Left colon (tissue), 2 donors: ENCODE results near the gene CCIN. TPM values are rescaled to one million over a fixed set of nuclear protein-coding genes. Genes with fewer than 3 reads are reported as not detected.

Source experiments
- ATAC-seq: fragments of 200-7000 bp; cut with Tn5 transposase; one replicate; pipeline ENCODE4 v1.9.1; 2020; ENCODE audit warnings: mild to moderate bottlenecking, moderate library complexity
- DNase-seq, 2 donors: peaks; one replicate each; pipeline ENCODE4 v3.0.0-alpha.2; 2020
- intact Hi-C, 2 donors: fragments of 100-400 bp; cut with DNase I in 1 of 2; cut with micrococcal nuclease in 1 of 2; formaldehyde crosslinking; loops; one replicate each; pipeline versions ENCODE4 v1.11.2 to v1.14.0; 2022; cut with DNase I, micrococcal nuclease
- total RNA-seq, 2 donors: library from RNA; stranded (reverse); fragmentation: NEBNext Ultra II Directional; extraction: Animal tissue kit (Norgen Biotek cat#: 25700); gene quantifications; one replicate each; pipeline ENCODE4 v1.2.1, GENCODE V29; 2021
- donor health status: DM: no; HTN: no; CAD: no.
- donor health status: DM: yes; HTN: yes; CAD: no.

The CCIN gene
- total RNA-seq, 2 donors from 2014 or later: 0.25 TPM; not detected in 1

DNA sequence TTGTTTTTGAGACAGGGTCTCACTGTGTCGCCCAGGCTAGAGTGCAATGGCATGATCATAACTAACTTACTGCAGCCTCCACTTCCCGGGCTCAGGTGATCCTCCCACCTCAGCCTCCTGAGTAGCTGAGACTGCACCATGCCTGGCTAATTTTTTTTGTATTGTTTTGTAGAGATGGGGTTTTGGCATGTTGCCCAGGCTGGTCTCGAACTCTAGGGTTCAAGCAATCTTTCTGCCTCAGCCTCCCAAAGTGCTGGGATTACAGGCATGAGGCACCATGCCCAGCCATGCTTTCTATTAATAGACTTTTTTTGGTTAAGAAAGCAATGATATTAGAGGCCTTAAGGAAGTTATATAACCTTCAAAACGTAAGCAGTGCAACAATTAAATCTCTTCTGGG lies 44.8 kb downstream of the CCIN start:
- intact Hi-C loops: no loop called here
- no peak for DNase-seq
- no peak for ATAC-seq

GRCh38 chr9:36214571-36214970 lies 45.4 kb downstream of the CCIN start:
- DNase-seq: no peak
- intact Hi-C loops: no loop called here
- ATAC-seq: no peak

DNA sequence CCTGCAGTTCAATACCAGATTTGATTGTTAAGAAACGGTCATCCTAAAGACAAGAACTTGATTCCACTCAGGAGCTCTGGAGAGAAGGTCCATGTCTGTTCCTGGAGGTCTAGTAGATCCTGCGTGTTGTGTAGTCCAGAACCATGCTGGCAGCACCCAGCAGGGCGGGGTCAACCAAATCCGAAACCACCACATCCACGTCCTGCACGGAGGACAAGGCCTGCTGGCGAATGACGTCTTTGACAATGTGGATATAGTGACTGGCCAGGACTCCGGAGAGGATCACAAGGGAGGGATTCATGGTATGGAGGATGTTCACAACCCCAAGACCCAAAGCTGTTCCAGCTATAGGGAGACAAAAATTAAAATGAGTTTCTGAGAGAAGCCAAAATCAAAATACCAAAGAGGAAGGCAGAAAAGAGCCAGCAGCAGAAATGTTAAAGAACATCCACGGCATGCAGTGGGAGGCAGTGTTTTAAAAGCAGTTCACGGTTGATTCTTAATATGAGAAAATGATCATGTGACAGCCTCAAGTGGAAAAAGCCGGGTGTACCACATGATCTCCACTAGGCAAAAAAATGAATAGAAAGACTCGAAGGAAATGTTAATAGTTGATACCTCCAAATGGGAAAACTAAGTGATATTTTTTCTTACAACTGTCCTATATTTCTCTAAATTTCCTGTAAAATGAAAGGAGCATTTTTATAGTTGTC lies 48.2 kb downstream of the CCIN start:
- intact Hi-C loops: no loop called here
- DNase-seq (no peak), ATAC-seq (no peak)

DNA sequence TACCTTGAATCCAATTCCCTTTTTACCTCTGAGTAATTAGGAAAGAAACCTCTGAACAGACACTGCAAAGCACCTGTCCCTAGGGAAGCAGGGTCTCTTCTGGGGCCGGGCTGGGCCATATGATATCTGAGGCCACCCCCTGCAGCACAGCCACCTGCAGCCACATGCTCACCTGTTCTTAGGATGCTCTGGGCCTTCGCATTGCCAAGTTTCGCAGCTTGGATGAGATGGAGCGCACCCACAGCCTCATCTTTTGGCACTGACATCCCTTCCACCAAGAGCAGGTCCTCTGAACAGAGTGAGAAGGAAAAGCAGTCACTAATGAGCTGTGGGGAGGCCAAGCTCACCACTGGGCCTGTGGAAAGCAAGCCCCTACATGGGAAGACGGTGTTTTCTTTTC lies 48.8 kb downstream of the CCIN start:
- intact Hi-C loops: no loop called here
- DNase-seq (no peak), ATAC-seq (no peak)

DNA sequence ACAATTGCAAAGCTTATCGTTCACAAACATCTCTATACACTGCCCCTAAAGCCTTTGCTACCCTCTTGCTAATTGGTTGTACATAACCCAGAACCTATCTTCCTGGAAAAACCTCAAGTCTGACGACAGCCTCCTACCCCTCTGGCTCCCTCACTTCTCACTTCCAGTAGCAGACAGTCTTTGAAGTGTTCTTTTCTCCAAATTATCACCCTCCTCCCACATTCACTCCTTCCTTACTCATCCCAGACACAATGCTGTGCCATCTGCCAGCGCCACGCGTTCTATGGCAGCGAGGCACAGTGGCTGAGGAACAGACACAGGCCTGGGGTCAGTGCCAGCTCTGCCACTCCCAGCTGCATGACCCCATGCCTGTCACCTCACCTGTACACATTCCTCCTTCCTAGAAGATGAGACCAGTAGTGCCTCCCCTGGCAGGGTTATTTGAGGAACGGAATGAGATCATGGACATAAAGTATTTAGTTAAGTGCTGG lies 49.3 kb downstream of the CCIN start:
- DNase-seq (no peak), ATAC-seq (no peak)
- intact Hi-C loops: no loop called here

Other genes with a start within 250 kb of the CCIN start
- not detected for gene OR2S2, start 211.2 kb upstream of the CCIN start, total RNA-seq
- 1 to 10 TPM; 2.9 to 4.7 TPM for gene RECK, start 132.5 kb upstream of the CCIN start, total RNA-seq
- 10 to 100 TPM; 26.0 to 33.3 TPM for gene GLIPR2, start 32.7 kb upstream of the CCIN start, total RNA-seq
- gene CLTA, start 21.5 kb downstream of the CCIN start, total RNA-seq: 100 to 1,000 TPM; 200 to 205 TPM
- gene GNE, start 89.1 kb downstream of the CCIN start, total RNA-seq: 100 to 1,000 TPM in 1 of 2 donors, 10 to 100 TPM in 1; 94.0 to 196 TPM
- gene RNF38, start 230.9 kb downstream of the CCIN start, total RNA-seq: 10 to 100 TPM; 31.0 to 40.5 TPM